Ovary (tissue), 3 donors: ENCODE measurements around the gene BAIAP2L1.

Source experiments
- EP300 ChIP-seq: sonication (generic); formaldehyde crosslinking; IDR thresholded peaks from one replicate; pipeline ENCODE4 v1.6.1; 2017; ENCODE audit warnings: antibody characterized with exemption
- POLR2A ChIP-seq: fragments of 450-650 bp; IDR thresholded peaks from one replicate; pipeline ENCODE4 v1.6.1; 2017; ENCODE audit warnings: antibody characterized with exemption, mild to moderate bottlenecking, moderate library complexity
- TF ChIP-seq, protein P1 (sequence below), 3 donors: fragments of 450-650 bp in 2 of 3; fragments of 200-600 bp in 1 of 3; IDR thresholded peaks; one replicate each; pipeline versions ENCODE4 v1.5.1 to v1.8.0; 2016 to 2022; ENCODE audit warnings: antibody characterized with exemption in 3 of 3, mild to moderate bottlenecking in 1 of 3
- donor health status: DM: no; HTN: no; CAD: no.

DNA sequence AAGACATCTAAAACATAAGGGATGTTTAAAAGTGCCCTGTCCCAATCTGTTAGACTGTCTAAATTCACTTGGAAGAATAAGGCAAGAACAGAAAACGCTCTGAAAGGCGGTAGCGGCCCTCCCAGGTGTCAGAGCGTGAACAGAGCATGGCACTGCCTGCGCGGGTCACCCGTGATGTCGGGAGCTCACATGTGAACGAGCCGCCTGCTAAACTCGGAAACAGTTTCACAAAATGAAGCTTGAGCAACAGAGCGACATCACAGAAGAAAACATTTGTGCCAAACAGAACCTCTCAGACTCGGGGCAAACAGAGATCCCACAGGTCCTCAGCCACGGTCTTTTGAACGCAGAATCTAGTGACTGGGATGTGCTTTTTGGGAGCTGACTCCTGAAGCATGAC is 106.6 kb downstream of the BAIAP2L1 start:
- TF ChIP-seq, protein P1, sequence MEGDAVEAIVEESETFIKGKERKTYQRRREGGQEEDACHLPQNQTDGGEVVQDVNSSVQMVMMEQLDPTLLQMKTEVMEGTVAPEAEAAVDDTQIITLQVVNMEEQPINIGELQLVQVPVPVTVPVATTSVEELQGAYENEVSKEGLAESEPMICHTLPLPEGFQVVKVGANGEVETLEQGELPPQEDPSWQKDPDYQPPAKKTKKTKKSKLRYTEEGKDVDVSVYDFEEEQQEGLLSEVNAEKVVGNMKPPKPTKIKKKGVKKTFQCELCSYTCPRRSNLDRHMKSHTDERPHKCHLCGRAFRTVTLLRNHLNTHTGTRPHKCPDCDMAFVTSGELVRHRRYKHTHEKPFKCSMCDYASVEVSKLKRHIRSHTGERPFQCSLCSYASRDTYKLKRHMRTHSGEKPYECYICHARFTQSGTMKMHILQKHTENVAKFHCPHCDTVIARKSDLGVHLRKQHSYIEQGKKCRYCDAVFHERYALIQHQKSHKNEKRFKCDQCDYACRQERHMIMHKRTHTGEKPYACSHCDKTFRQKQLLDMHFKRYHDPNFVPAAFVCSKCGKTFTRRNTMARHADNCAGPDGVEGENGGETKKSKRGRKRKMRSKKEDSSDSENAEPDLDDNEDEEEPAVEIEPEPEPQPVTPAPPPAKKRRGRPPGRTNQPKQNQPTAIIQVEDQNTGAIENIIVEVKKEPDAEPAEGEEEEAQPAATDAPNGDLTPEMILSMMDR (IDR thresholded peaks at IDR 0.05) = no peak
- no peak for TF ChIP-seq POLR2A
- no peak for TF ChIP-seq EP300
